Duodenal mucosa (tissue), 2 donors: ENCODE results near the gene GNPDA2.
"Not testable (repeated sequence)": the region's sequence is repeated elsewhere in the genome, so short reads cannot be mapped to it uniquely, and the experiment has no call there.

ENCODE experiments used
- H3K27ac ChIP-seq: one replicate; pipeline ENCODE4 v1.7.0; 2013; ENCODE audit warnings: low read depth, low read length
- H3K27me3 ChIP-seq, 2 donors: one replicate each; pipeline ENCODE4 v1.7.0; 2013; ENCODE audit warnings: low read length in 2 of 2, control low read depth in 1 of 2; ENCODE audit not compliant: insufficient read depth in 2 of 2, control insufficient read depth in 1 of 2
- H3K36me3 ChIP-seq, 2 donors: one replicate each; pipeline ENCODE4 v1.7.0; 2013; ENCODE audit warnings: low read length in 2 of 2, control low read depth in 1 of 2; ENCODE audit not compliant: insufficient read depth in 2 of 2, control insufficient read depth in 1 of 2
- H3K4me1 ChIP-seq, 2 donors: one replicate each; pipeline ENCODE4 v1.7.0; 2013; ENCODE audit warnings: low read length in 2 of 2, control low read depth in 1 of 2; ENCODE audit not compliant: insufficient read depth in 2 of 2, control insufficient read depth in 1 of 2
- H3K4me3 ChIP-seq, 2 donors: one replicate each; pipeline ENCODE4 v1.7.0; 2013; ENCODE audit warnings: low read length in 2 of 2, low read depth in 1 of 2
- H3K9ac ChIP-seq, 2 donors: one replicate each; pipeline ENCODE4 v1.7.0; 2013; ENCODE audit warnings: low read length in 2 of 2, low read depth in 1 of 2
- H3K9me3 ChIP-seq, 2 donors: one replicate each; pipeline ENCODE4 v1.7.0; 2013; ENCODE audit warnings: low read length in 2 of 2, control low read depth in 1 of 2; ENCODE audit not compliant: control insufficient read depth in 1 of 2

The GNPDA2 gene

GRCh38 chr4:44736900-44737299, 10.5 kb upstream of the GNPDA2 start:
- Histone ChIP-seq H3K9ac (no peak overlapping the region), H3K27me3 (no peaks in the 10 kb centered on the region), H3K4me1 (no peaks in the 10 kb centered on the region), H3K27ac (no peak overlapping the region), H3K36me3 (no peaks in the 10 kb centered on the region), H3K4me3 (no peak overlapping the region), H3K9me3 (no peaks in the 10 kb centered on the region)

- H3K4me3 ChIP-seq, H3K9ac ChIP-seq, H3K36me3 ChIP-seq, H3K27me3 ChIP-seq, H3K27ac ChIP-seq, H3K9me3 ChIP-seq: not testable (repeated sequence)
- H3K4me1 ChIP-seq, result peaks cover 16 to 19% of the 10 kb centered on the region in 2 donors
Measured at GRCh38 chr4:44728694-44729093, 2.3 kb upstream of the GNPDA2 start.

- Histone ChIP-seq H3K36me3 (no peaks in the 10 kb centered on the region), H3K27ac (no peak overlapping the region), H3K4me1 (peaks cover 16 to 19% of the 10 kb centered on the region in 2 donors), H3K4me3 (peak overlapping the region in 1 of 2 donors; percentile 89), H3K27me3 (no peaks in the 10 kb centered on the region), H3K9ac (no peak overlapping the region), H3K9me3 (no peaks in the 10 kb centered on the region)
Measured at GRCh38 chr4:44727471-44727870, 1.1 kb upstream of the GNPDA2 start.

- Histone ChIP-seq H3K4me1 (peaks cover 16 to 19% of the 10 kb centered on the region in 2 donors), H3K4me3 (peak overlapping the region; percentile 78 to 89), H3K9me3 (no peaks in the 10 kb centered on the region), H3K9ac (peak overlapping the region; percentile 67 to 69), H3K27ac (no peak overlapping the region), H3K27me3 (no peaks in the 10 kb centered on the region), H3K36me3 (no peaks in the 10 kb centered on the region)
Measured at GRCh38 chr4:44725726-44726037, 674 bp downstream of the GNPDA2 start.

- H3K4me1 ChIP-seq, result peaks cover 16 to 19% of the 10 kb centered on the region in 2 donors
- H3K9me3 ChIP-seq, result no peaks in the 10 kb centered on the region
- H3K9ac ChIP-seq, result peak overlapping the region in 1 of 2 donors; percentile 67
- no peaks in the 10 kb centered on the region for H3K36me3 ChIP-seq
- H3K4me3 ChIP-seq, result peak overlapping the region; percentile 78 to 89
- no peak overlapping the region for H3K27ac ChIP-seq
- H3K27me3 ChIP-seq, result no peaks in the 10 kb centered on the region
Measured at GRCh38 chr4:44725166-44725565, 1.2 kb downstream of the GNPDA2 start.

GRCh38 chr4:44722001-44722400, 4.4 kb downstream of the GNPDA2 start:
- Histone ChIP-seq H3K27me3 (no peaks in the 10 kb centered on the region), H3K9me3 (no peaks in the 10 kb centered on the region), H3K4me3 (no peak overlapping the region), H3K4me1 (peaks cover 13% of the 10 kb centered on the region in 2 donors), H3K36me3 (no peaks in the 10 kb centered on the region), H3K9ac (no peak overlapping the region), H3K27ac (no peak overlapping the region)

- no peaks in the 10 kb centered on the region for H3K36me3 ChIP-seq
- no peak overlapping the region for H3K9ac ChIP-seq
- H3K27me3 ChIP-seq, result no peaks in the 10 kb centered on the region
- H3K4me1 ChIP-seq, result peaks cover 7 to 8% of the 10 kb centered on the region in 2 donors
- H3K9me3 ChIP-seq, result no peaks in the 10 kb centered on the region
- H3K4me3 ChIP-seq, result no peak overlapping the region
- H3K27ac ChIP-seq, result no peak overlapping the region
Measured at GRCh38 chr4:44720371-44720770, 6.0 kb downstream of the GNPDA2 start.

- no peak overlapping the region for H3K4me3 ChIP-seq
- H3K9me3 ChIP-seq, result no peaks in the 10 kb centered on the region
- no peaks in the 10 kb centered on the region for H3K36me3 ChIP-seq
Measured at GRCh38 chr4:44716597-44716996, 9.8 kb downstream of the GNPDA2 start.

GRCh38 chr4:44713125-44713524, 13.2 kb downstream of the GNPDA2 start:
- Histone ChIP-seq H3K36me3 (no peaks in the 10 kb centered on the region), H3K4me3 (no peak overlapping the region), H3K9ac (no peak overlapping the region), H3K4me1 (no peaks in the 10 kb centered on the region), H3K9me3 (no peaks in the 10 kb centered on the region), H3K27me3 (no peaks in the 10 kb centered on the region), H3K27ac (no peak overlapping the region)

More at GRCh38 chr4:44716597-44716996, 9.8 kb downstream of the GNPDA2 start:
- Histone ChIP-seq H3K27me3 (no peaks in the 10 kb centered on the region), H3K4me1 (no peaks in the 10 kb centered on the region), H3K27ac (no peak overlapping the region), H3K9ac (no peak overlapping the region)

- H3K27ac ChIP-seq, result no peak overlapping the region
- no peaks in the 10 kb centered on the region for H3K9me3 ChIP-seq
- peaks cover 12 to 26% of the 10 kb centered on the region in 2 donors for H3K36me3 ChIP-seq
- no peaks in the 10 kb centered on the region for H3K4me1 ChIP-seq
- H3K27me3 ChIP-seq, result no peaks in the 10 kb centered on the region
- no peak overlapping the region for H3K9ac ChIP-seq
- H3K4me3 ChIP-seq, result no peak overlapping the region
Measured at GRCh38 chr4:44704673-44705072, 21.7 kb downstream of the GNPDA2 start.

GRCh38 chr4:44701037-44701436, 25.3 kb downstream of the GNPDA2 start:
- Histone ChIP-seq H3K27ac (no peak overlapping the region), H3K9ac (no peak overlapping the region), H3K9me3 (no peaks in the 10 kb centered on the region), H3K27me3 (no peaks in the 10 kb centered on the region), H3K4me3 (no peak overlapping the region), H3K36me3 (peaks cover 16 to 53% of the 10 kb centered on the region in 2 donors), H3K4me1 (no peaks in the 10 kb centered on the region)
